Endothelial cell of umbilical vein (primary cell): ENCODE measurements around the gene CNIH4. TPM values are rescaled to one million over a fixed set of nuclear protein-coding genes. Genes with fewer than 3 reads are reported as not detected.

Experiments
- BruUV-seq: library from RNA; stranded (reverse); fragments of 400-500 nt; replicated peaks from 2 replicates; lab custom pipeline; 2021; lab: Mats Ljungman, UMichigan
- CTCF ChIA-PET: fragments of 300-600, 350-600 bp; sonication (Branson Sonifier 250); formaldehyde crosslinking; loops from one replicate; lab custom pipeline; 2021; ENCODE audit warnings: antibody characterized with exemption, inconsistent platforms; lab: Charles Lee
- POLR2A ChIA-PET: fragments of 300-600, 350-600 bp; sonication (Branson Sonifier 250); formaldehyde crosslinking; loops from one replicate; lab custom pipeline; 2021; ENCODE audit warnings: antibody characterized with exemption, inconsistent platforms; lab: Charles Lee
- DNase-seq: peaks from one replicate; pipeline ENCODE4 v3.0.0-alpha.2; 2011; ENCODE audit warnings: low read depth, low spot score
- FAIRE-seq: peaks from 2 replicates; lab custom pipeline; 2011; peaks lifted over from hg19 to GRCh38; lab: Jason Lieb, UNC
- H2AFZ ChIP-seq: 2 replicates; pipeline ENCODE4 v1.6.0; 2012; ENCODE audit warnings: low read depth, low read length, control low read depth, inconsistent platforms
- H3K27ac ChIP-seq: 2 replicates; pipeline ENCODE4 v1.5.1; 2011; ENCODE audit warnings: low read depth, mild to moderate bottlenecking, control low read depth, low read length, moderate library complexity; ENCODE audit not compliant: insufficient read depth
- H3K27me3 ChIP-seq, 2 experiments: 2 replicates each; pipeline versions ENCODE4 v1.6.0 to v1.6.1; 2011; ENCODE audit warnings: low read length in 2 of 2, mixed read lengths in 1 of 2; ENCODE audit not compliant: control insufficient read depth in 2 of 2, insufficient read depth in 2 of 2
- H3K36me3 ChIP-seq, 2 experiments: 2 replicates in 1 of 2; 3 replicates in 1 of 2; pipeline ENCODE4 v1.5.1; 2011; ENCODE audit warnings: low read length in 2 of 2, mild to moderate bottlenecking in 1 of 2, moderate library complexity in 1 of 2; ENCODE audit not compliant: control insufficient read depth in 2 of 2, insufficient read depth in 2 of 2; ENCODE audit errors: extremely low read depth in 1 of 2
- H3K4me1 ChIP-seq: 3 replicates; pipeline ENCODE4 v1.5.1; 2011; ENCODE audit warnings: mild to moderate bottlenecking, low read length; ENCODE audit not compliant: control insufficient read depth, insufficient read depth; ENCODE audit errors: extremely low read depth
- H3K4me2 ChIP-seq: 2 replicates; pipeline ENCODE4 v1.6.1; 2011; ENCODE audit warnings: low read length, control low read depth, mixed read lengths; ENCODE audit not compliant: insufficient read depth
- H3K4me3 ChIP-seq, 3 experiments: fragments of 200-600 bp in 1 of 3; sonication (generic), shearing (Covaris generic) in 1 of 3; replicated peaks in 1 of 3; 2 replicates each; pipeline ENCODE4 v1.5.1; 2011 to 2016; ENCODE audit warnings: control low read depth in 3 of 3, low read length in 3 of 3, mild to moderate bottlenecking in 2 of 3, inconsistent platforms in 1 of 3, low read depth in 1 of 3, moderate library complexity in 1 of 3; ENCODE audit not compliant: insufficient read depth in 1 of 3
- H3K79me2 ChIP-seq: 2 replicates; pipeline ENCODE4 v1.6.0; 2012; ENCODE audit warnings: low read length, inconsistent platforms; ENCODE audit not compliant: control insufficient read depth, insufficient read depth
- H3K9ac ChIP-seq: replicated peaks from 2 replicates; pipeline ENCODE3; 2011; ENCODE audit warnings: low read length, control low read depth; ENCODE audit not compliant: insufficient read depth; ENCODE audit errors: extremely low read depth
- H3K9me1 ChIP-seq: replicated peaks from 3 replicates; pipeline ENCODE4 v1.6.0; 2011; ENCODE audit warnings: mild to moderate bottlenecking, low read length; ENCODE audit not compliant: control insufficient read depth, insufficient read depth; ENCODE audit errors: extremely low read depth
- H3K9me3 ChIP-seq: replicated peaks from 2 replicates; pipeline ENCODE4 v1.5.1; 2012; ENCODE audit warnings: low read length, inconsistent platforms; ENCODE audit not compliant: control insufficient read depth, insufficient read depth
- H4K20me1 ChIP-seq: replicated peaks from 2 replicates; pipeline ENCODE3; 2011; ENCODE audit warnings: mild to moderate bottlenecking, low read length; ENCODE audit not compliant: control insufficient read depth, insufficient read depth; ENCODE audit errors: extremely low read depth
- CTCF ChIP-seq, 2 donors: IDR thresholded peaks; 1 replicate in 1 of 2; 2 replicates in 1 of 2; pipeline ENCODE4 v1.5.1; 2011; ENCODE audit warnings: low read length in 2 of 2, mild to moderate bottlenecking in 2 of 2, moderate library complexity in 2 of 2, control low read depth in 1 of 2, inconsistent platforms in 1 of 2, low read depth in 1 of 2; ENCODE audit not compliant: insufficient read depth in 1 of 2; ENCODE audit errors: extremely low read depth in 1 of 2
- EZH2 ChIP-seq: IDR thresholded peaks from 2 replicates; pipeline ENCODE4 v1.6.1; 2012; ENCODE audit warnings: borderline replicate concordance, low read depth, mild to moderate bottlenecking, moderate library complexity, low read length, inconsistent platforms; ENCODE audit not compliant: severe bottlenecking
- FOS ChIP-seq: IDR thresholded peaks from 2 replicates; pipeline ENCODE4 v1.6.1; 2011; ENCODE audit warnings: mild to moderate bottlenecking, low read length, moderate library complexity, borderline replicate concordance; ENCODE audit not compliant: insufficient read depth
- GATA2 ChIP-seq: IDR thresholded peaks from 2 replicates; pipeline ENCODE4 v1.7.0; 2011; ENCODE audit warnings: low read depth, mild to moderate bottlenecking, moderate library complexity, mixed read lengths, low read length; ENCODE audit not compliant: insufficient read length, insufficient read depth
- JUN ChIP-seq: IDR thresholded peaks from 2 replicates; pipeline ENCODE4 v1.6.1; 2011; ENCODE audit warnings: borderline replicate concordance, low read depth; ENCODE audit not compliant: insufficient read length, insufficient read depth
- MAX ChIP-seq: IDR thresholded peaks from 2 replicates; pipeline ENCODE4 v1.6.1; 2011; ENCODE audit not compliant: insufficient read depth, insufficient read length
- MYC ChIP-seq: IDR thresholded peaks from one replicate; pipeline ENCODE4 v1.6.1; 2011; ENCODE audit warnings: mild to moderate bottlenecking, low read depth, low read length
- POLR2A ChIP-seq: IDR thresholded peaks from 2 replicates; pipeline ENCODE4 v1.6.1; 2012; ENCODE audit warnings: low read depth, mild to moderate bottlenecking, control low read depth, low read length
- POLR2AphosphoS5 ChIP-seq: IDR thresholded peaks from 2 replicates; pipeline ENCODE4 v1.6.1; 2012; ENCODE audit warnings: low read depth, mild to moderate bottlenecking, control low read depth, low read length, moderate library complexity; ENCODE audit not compliant: insufficient read depth
- dilution Hi-C: fragments of 300-500 bp; cut with MboI; formaldehyde crosslinking; loops from one replicate; pipeline ENCODE4 v1.15.0; 2019; ENCODE audit warnings: low sequenced_read_pairs; ENCODE audit not compliant: extremely low pct_ligation_motif_present
- intact Hi-C: fragments of 100-400 bp; cut with micrococcal nuclease; formaldehyde crosslinking; loops from one replicate; pipeline ENCODE4 v1.10.0; 2022
- polyA plus RNA-seq, 4 experiments: library from polyadenylated mRNA; depleted of rRNA in 3 of 4; stranded (reverse) in 3 of 4; unstranded in 1 of 4; fragments of >200 nt; gene quantifications; 2 replicates each; pipeline versions ENCODE4 v1.2.1 to v1.2.3, GENCODE V29; 2011 to 2012; ENCODE audit warnings: missing spikeins in 1 of 4
- total RNA-seq: library from RNA; stranded (reverse); gene quantifications from 2 replicates; pipeline ENCODE4 v1.2.3, GENCODE V29; 2021

Gene CNIH4
- total and polyA plus RNA-seq, 2 donors (not counting 3 experiments of a cell fraction or from before 2014, with no cell fraction given), result 74.9 to 118 TPM

GRCh38 chr1:224359207-224359606, 2.5 kb downstream of the CNIH4 start:
- Histone ChIP-seq H3K27me3 (no peaks in the 10 kb centered on the region), H3K4me1 (peaks cover 10% of the 10 kb centered on the region), H3K9me3 (no peaks in the 10 kb centered on the region), H3K4me2 (no peak overlapping the region), H4K20me1 (no peaks in the 10 kb centered on the region), H3K36me3 (no peaks in the 10 kb centered on the region), H3K9me1 (no peaks in the 10 kb centered on the region), H3K9ac (no peak overlapping the region), H3K27ac (no peak overlapping the region), H3K4me3 (no peak overlapping the region), H2AFZ (no peak overlapping the region), H3K79me2 (peaks cover 69% of the 10 kb centered on the region)
- TF ChIP-seq FOS, result no peak
- no peak for TF ChIP-seq POLR2A
- TF ChIP-seq MYC, result no peak
- no peak for TF ChIP-seq CTCF (IDR thresholded peaks at IDR 0.05; ENCODE audit: extremely low read depth in 1 of 2, insufficient read depth in 1 of 2, low read depth in 1 of 2, low read length in 2 of 2)
- TF ChIP-seq MAX, result no peak
- TF ChIP-seq POLR2AphosphoS5, result no peak
- no peak for TF ChIP-seq JUN
- no peak for TF ChIP-seq EZH2
- no peak for TF ChIP-seq GATA2
- DNase-seq, result no peak
- CTCF ChIA-PET, result no interaction called here
- POLR2A ChIA-PET, result no interaction called here
- intact Hi-C loops, result loop anchor here (5.0 kb wide), 2 partner anchors 73 to 98 kb away; partner anchors contain the start of gene WDR26
- dilution Hi-C loops, result no loop called here
- no peak for FAIRE-seq
- BruUV-seq, result no TSS peak
